Measurements from ENCODE around the gene MED27. TPM values are rescaled to one million over a fixed set of nuclear protein-coding genes. Genes with fewer than 3 reads are reported as not detected.

MED27 gene
- total and polyA plus RNA-seq, 7 donors: 11.9 to 19.7 (median 15.6) TPM

GRCh38 chr9:131919216-131919615 lies 160.5 kb downstream of the MED27 start:
- no peak overlapping the region for H3K4me3 ChIP-seq
- H3K27ac ChIP-seq: no peak overlapping the region
- H3K27me3 ChIP-seq: no peaks in the 10 kb centered on the region
- 33 to 88% methylated on average over 1 of the region's 1 CpG for WGBS, 2 donors
- TF ChIP-seq CTCF (IDR thresholded peaks at IDR 0.05) (no peak), POLR2A (IDR thresholded peaks at IDR 0.05) (no peak), EP300 (IDR thresholded peaks at IDR 0.05) (no peak), POLR2AphosphoS5 (IDR thresholded peaks at IDR 0.05) (no peak)
- DNase-seq: no peak
- no peaks in the 10 kb centered on the region for H3K9me3 ChIP-seq
- no peaks in the 10 kb centered on the region for H3K36me3 ChIP-seq
- intact Hi-C loops (cut with DNase I): no loop called here
- no peaks in the 10 kb centered on the region for H3K4me1 ChIP-seq

- no peak overlapping the region for H3K4me3 ChIP-seq
- no peak overlapping the region for H3K27ac ChIP-seq
- H3K9me3 ChIP-seq: no peaks in the 10 kb centered on the region
- H3K27me3 ChIP-seq: no peaks in the 10 kb centered on the region
- TF ChIP-seq EP300 (IDR thresholded peaks at IDR 0.05): no peak
- no peak for TF ChIP-seq POLR2A (IDR thresholded peaks at IDR 0.05)
- no peak for TF ChIP-seq POLR2AphosphoS5 (IDR thresholded peaks at IDR 0.05)
- TF ChIP-seq CTCF (IDR thresholded peaks at IDR 0.05): no peak
- no peaks in the 10 kb centered on the region for H3K36me3 ChIP-seq
- DNase-seq: no peak
- WGBS, 2 donors: 95 to 96% methylated on average over 5 of the region's 5 CpGs
- intact Hi-C loops (cut with DNase I): no loop called here
- no peaks in the 10 kb centered on the region for H3K4me1 ChIP-seq
Observed at GRCh38 chr9:131918481-131918880, 161.2 kb downstream of the MED27 start.

GRCh38 chr9:131917009-131917408 lies 162.7 kb downstream of the MED27 start:
- TF ChIP-seq POLR2A (IDR thresholded peaks at IDR 0.05) (no peak), POLR2AphosphoS5 (IDR thresholded peaks at IDR 0.05) (no peak), CTCF (IDR thresholded peaks at IDR 0.05) (no peak), EP300 (IDR thresholded peaks at IDR 0.05) (no peak)
- H3K4me3 ChIP-seq: no peak overlapping the region
- 94% methylated on average over 2 of the region's 2 CpGs for WGBS, 2 donors
- H3K4me1 ChIP-seq: no peaks in the 10 kb centered on the region
- intact Hi-C loops (cut with DNase I): no loop called here
- H3K27me3 ChIP-seq: no peaks in the 10 kb centered on the region
- H3K27ac ChIP-seq: no peak overlapping the region
- no peak for DNase-seq
- no peaks in the 10 kb centered on the region for H3K9me3 ChIP-seq
- no peaks in the 10 kb centered on the region for H3K36me3 ChIP-seq

- Histone ChIP-seq H3K9me3 (no peaks in the 10 kb centered on the region), H3K27me3 (no peaks in the 10 kb centered on the region), H3K4me3 (no peak overlapping the region), H3K4me1 (no peaks in the 10 kb centered on the region), H3K27ac (no peak overlapping the region), H3K36me3 (no peaks in the 10 kb centered on the region)
- 93 to 97% methylated on average over 2 of the region's 2 CpGs for WGBS, 2 donors
- no peak for DNase-seq
- TF ChIP-seq EP300 (IDR thresholded peaks at IDR 0.05): no peak
- no peak for TF ChIP-seq CTCF (IDR thresholded peaks at IDR 0.05)
- TF ChIP-seq POLR2A (IDR thresholded peaks at IDR 0.05): no peak
- TF ChIP-seq POLR2AphosphoS5 (IDR thresholded peaks at IDR 0.05): no peak
- intact Hi-C loops (cut with DNase I): no loop called here
Observed at GRCh38 chr9:131915181-131915580, 164.5 kb downstream of the MED27 start.

GRCh38 chr9:131912671-131913070 lies 167.0 kb downstream of the MED27 start:
- Histone ChIP-seq H3K4me1 (no peaks in the 10 kb centered on the region), H3K27me3 (no peaks in the 10 kb centered on the region), H3K27ac (no peak overlapping the region), H3K9me3 (no peaks in the 10 kb centered on the region), H3K36me3 (no peaks in the 10 kb centered on the region), H3K4me3 (no peak overlapping the region)
- TF ChIP-seq CTCF (IDR thresholded peaks at IDR 0.05) (no peak), EP300 (IDR thresholded peaks at IDR 0.05) (no peak), POLR2AphosphoS5 (IDR thresholded peaks at IDR 0.05) (no peak), POLR2A (IDR thresholded peaks at IDR 0.05) (no peak)
- no peak for DNase-seq
- 85 to 97% methylated on average over 3 of the region's 3 CpGs for WGBS, 2 donors
- intact Hi-C loops (cut with DNase I): no loop called here

Measured in sigmoid colon (tissue), 7 donors.